LNCaP clone FGC (cell line): ENCODE measurements around the gene PLXNB2.

Experiments
- DNase-seq: peaks from one replicate; pipeline ENCODE4 v3.0.0-alpha.2; 2011; ENCODE audit warnings: low read depth
- H3K4me3 ChIP-seq: 2 replicates; pipeline ENCODE4 v1.5.1; 2011; ENCODE audit warnings: mild to moderate bottlenecking, low read depth, low read length, control low read depth
- CTCF ChIP-seq: IDR thresholded peaks from 2 replicates; pipeline ENCODE4 v1.5.1; 2012; ENCODE audit warnings: mild to moderate bottlenecking; ENCODE audit not compliant: control insufficient read depth, insufficient read depth; ENCODE audit errors: extremely low read depth

PLXNB2 gene

DNA sequence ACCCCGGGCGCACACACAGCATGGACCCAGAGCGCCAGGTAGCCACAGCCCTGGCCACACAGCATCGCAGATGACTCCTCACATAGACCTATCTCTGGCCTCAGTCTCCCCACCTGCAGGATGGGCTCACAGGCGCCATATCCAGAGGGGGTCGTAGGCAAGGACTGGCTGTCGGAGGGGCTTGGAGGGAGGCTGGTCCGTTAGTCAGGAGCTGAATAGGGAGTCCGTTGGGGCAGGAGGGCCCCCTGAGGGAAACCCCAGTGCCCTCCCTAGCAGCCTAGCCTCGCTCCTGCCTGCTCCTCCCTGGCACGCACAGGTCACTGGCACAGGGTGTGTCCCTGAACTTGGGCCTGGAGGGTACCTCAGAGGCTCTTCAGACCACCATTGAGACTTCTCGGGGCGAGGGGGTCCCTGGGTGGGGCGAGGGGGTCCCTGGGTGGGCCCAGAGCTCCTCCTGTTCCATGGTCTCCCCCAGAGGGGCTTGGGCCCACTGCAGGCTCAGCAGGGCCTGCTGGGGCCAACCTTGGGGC lies 2.0 kb downstream of the PLXNB2 start:
- peak overlapping the region; percentile 98 for H3K4me3 ChIP-seq
- DNase-seq: no peak

GRCh38 chr22:50304528-50305392 lies 2.7 kb downstream of the PLXNB2 start:
- TF ChIP-seq CTCF: no peak
- H3K4me3 ChIP-seq: peak overlapping the region; percentile 98
- DNase-seq: no peak

More for the DNA sequence above, 2.0 kb downstream of the PLXNB2 start:
- TF ChIP-seq CTCF: no peak

- H3K4me3 ChIP-seq: peak overlapping the region; percentile 39
- TF ChIP-seq CTCF: no peak
- peak; percentile 49 for DNase-seq
Observed at GRCh38 chr22:50303848-50304527, 3.5 kb downstream of the PLXNB2 start.

DNA sequence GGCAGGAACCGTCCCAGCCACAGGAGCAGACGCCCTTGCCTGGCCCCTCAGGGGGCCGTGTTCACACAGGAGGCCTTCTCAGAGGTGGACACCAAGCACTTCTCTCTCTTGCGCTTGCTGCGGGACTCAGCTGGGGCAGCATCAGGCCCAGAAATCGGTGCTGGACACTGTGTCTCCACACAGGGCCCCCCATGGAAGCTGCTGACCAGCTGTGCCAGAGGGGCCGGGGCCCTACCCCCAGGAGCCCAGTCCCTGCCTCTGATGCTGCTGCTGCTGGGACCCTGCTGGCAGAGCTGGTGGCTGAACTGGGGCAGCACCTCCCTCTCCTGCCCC lies 4.0 kb downstream of the PLXNB2 start:
- H3K4me3 ChIP-seq: peak overlapping the region; percentile 39
- no peak for TF ChIP-seq CTCF
- no peak for DNase-seq

GRCh38 chr22:50302564-50302963 lies 4.9 kb downstream of the PLXNB2 start:
- TF ChIP-seq CTCF: no peak
- no peak for DNase-seq
- H3K4me3 ChIP-seq: no peak overlapping the region

DNA sequence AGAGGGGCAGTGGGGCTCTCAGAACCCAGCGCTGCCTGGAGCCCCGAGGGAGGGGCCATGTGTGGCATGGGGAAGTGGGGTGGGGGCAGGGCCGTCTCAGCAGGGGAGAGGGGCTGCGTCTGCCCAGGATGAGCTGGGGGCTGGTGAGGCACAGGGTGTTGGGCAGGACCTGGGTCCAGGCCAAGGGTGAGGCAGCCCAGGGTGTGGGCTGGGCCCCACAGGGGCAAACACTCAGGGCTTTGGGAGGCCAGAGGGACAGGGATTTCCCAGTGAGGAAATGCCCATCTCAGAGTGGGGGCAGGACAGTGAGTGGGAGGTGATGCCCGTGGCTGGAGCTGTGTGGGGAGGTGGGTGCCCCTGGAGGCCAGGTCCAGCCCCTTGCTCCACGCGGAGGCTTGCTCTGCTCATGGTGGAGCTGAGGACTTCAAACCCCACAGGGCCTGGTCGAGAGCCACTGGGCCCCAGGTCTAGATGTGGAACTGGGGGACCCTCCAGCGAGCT lies 5.4 kb downstream of the PLXNB2 start:
- H3K4me3 ChIP-seq: no peak overlapping the region
- no peak for TF ChIP-seq CTCF
- no peak for DNase-seq

DNA sequence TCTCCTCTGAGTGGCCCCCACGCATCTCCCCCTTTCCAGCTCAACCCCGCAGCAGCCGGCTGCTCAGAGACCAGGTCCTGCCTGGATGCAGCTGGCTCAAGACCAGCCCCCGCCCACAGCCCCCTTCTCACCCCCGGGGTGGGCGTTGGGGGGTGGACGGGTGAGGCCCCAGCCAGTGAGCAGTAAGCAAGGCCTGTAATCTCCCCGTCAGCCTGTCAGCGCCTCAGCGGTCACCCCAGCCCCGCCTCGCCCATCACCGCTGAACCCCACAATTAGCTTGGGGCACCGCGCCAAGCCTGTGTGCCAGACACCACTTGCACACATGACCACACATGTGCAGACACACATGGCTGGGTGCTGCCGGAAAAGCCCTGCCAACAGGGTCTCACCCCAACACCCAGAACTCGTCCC lies 5.9 kb downstream of the PLXNB2 start:
- no peak for TF ChIP-seq CTCF
- DNase-seq: no peak
- no peak overlapping the region for H3K4me3 ChIP-seq
